Spinal cord (tissue), 10 donors: ENCODE data around the gene USP17L15. TPM values are rescaled to one million over a fixed set of nuclear protein-coding genes. Genes with fewer than 3 reads are reported as not detected.
A peak's percentile ranks its signal among the peaks of the same experiment; 100 is the strongest.
"Not testable (repeated sequence)": the region's sequence is repeated elsewhere in the genome, so short reads cannot be mapped to it uniquely, and the experiment has no call there.

Experiments
- DNase-seq, 6 donors: peaks; one replicate each; pipeline versions ENCODE4 v3.0.0 to v3.0.0-alpha.2; 2013 to 2015; ENCODE audit warnings: low spot score in 6 of 6, low read depth in 4 of 6
- H3K27ac ChIP-seq: one replicate; pipeline ENCODE4 v1.5.1; 2013; ENCODE audit warnings: low read depth, low read length, control low read depth
- H3K27me3 ChIP-seq: one replicate; pipeline ENCODE4 v1.6.1; 2013; ENCODE audit warnings: low read length; ENCODE audit not compliant: control insufficient read depth, insufficient read depth
- H3K36me3 ChIP-seq: one replicate; pipeline ENCODE4 v1.6.1; 2013; ENCODE audit warnings: low read length; ENCODE audit not compliant: control insufficient read depth, insufficient read depth
- H3K4me1 ChIP-seq: one replicate; pipeline ENCODE4 v1.6.1; 2013; ENCODE audit warnings: low read length; ENCODE audit not compliant: control insufficient read depth, insufficient read depth
- H3K4me3 ChIP-seq: one replicate; pipeline ENCODE4 v1.5.1; 2013; ENCODE audit warnings: low read depth, low read length, control low read depth
- H3K9me3 ChIP-seq: one replicate; pipeline ENCODE4 v1.6.1; 2013; ENCODE audit warnings: low read length; ENCODE audit not compliant: control insufficient read depth, insufficient read depth
- WGBS: methylation state at CpG from one replicate; pipeline ENCODE4 v1.1.5; 2013; ENCODE audit warnings: missing lambda C conversion rate; ENCODE audit not compliant: insufficient coverage; 5-methylcytosine and 5-hydroxymethylcytosine counted together
- long read RNA-seq, 4 donors: transcript quantifications; one replicate each; lab custom pipeline, GENCODE V29; 2026
- polyA plus RNA-seq, 2 donors: library from polyadenylated mRNA; unstranded; fragments of 120-200 nt; gene quantifications; one replicate each; pipeline ENCODE4 v1.2.1, GENCODE V29; 2013; ENCODE audit not compliant: insufficient read length in 2 of 2
- total RNA-seq, 2 donors: library from RNA; depleted of rRNA in 1 of 2; stranded (reverse); fragments of 120-200 nt in 1 of 2; fragments of >200 nt in 1 of 2; gene quantifications; one replicate each; pipeline versions ENCODE4 v1.2.3 to v1.2.4, GENCODE V29; 2013 to 2014
- donor health status: healthy.

Gene USP17L15
- total RNA-seq (not detected), polyA plus RNA-seq (not detected)
- long read RNA-seq, donor 1 = 0 reads
- long read RNA-seq, donor 2 = 0 reads
- long read RNA-seq, donor 3 = 0 reads
- long read RNA-seq, donor 4 = 0 reads

- H3K27me3 ChIP-seq, DNase-seq, H3K4me3 ChIP-seq, H3K27ac ChIP-seq, H3K4me1 ChIP-seq, H3K36me3 ChIP-seq, H3K9me3 ChIP-seq: not testable (repeated sequence)
- no CpG with 5 or more reads among the region's 15 CpGs for WGBS
Observed at GRCh38 chr4:9234085-9234484, at the start of gene USP17L15. TSS of gene USP17L15 (plus strand) at chr4:9234385. CDS start at chr4:9234385, 0 bp downstream.

DNA sequence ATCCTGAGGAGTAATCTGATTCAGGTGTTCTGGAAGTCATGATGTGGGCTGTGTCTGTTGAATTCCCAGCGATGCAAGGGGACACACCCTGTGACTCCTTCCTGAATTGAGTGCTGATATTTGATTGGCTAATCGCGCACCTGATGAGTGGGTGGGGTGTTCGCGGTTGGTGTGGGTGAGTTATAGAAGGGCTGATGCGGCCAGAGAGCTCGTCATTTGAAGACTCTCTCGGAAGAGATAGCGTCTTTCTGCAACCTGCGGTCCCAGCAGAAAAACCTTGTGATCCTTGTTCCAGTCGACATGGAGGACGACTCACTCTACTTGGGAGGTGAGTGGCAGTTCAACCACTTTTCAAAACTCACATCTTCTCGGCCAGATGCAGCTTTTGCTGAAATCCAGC is 23.8 kb upstream of the USP17L15 start, which contains the start of gene USP17L10:
USP17L10 (plus strand) TSS at position 301 of the 400 bp plus-strand sequence; CDS start at position 301, 0 bp downstream.
- DNase-seq, H3K27ac ChIP-seq, H3K4me3 ChIP-seq, H3K36me3 ChIP-seq, H3K4me1 ChIP-seq, H3K27me3 ChIP-seq, H3K9me3 ChIP-seq: not testable (repeated sequence)
- WGBS = no CpG with 5 or more reads among the region's 13 CpGs

DNA sequence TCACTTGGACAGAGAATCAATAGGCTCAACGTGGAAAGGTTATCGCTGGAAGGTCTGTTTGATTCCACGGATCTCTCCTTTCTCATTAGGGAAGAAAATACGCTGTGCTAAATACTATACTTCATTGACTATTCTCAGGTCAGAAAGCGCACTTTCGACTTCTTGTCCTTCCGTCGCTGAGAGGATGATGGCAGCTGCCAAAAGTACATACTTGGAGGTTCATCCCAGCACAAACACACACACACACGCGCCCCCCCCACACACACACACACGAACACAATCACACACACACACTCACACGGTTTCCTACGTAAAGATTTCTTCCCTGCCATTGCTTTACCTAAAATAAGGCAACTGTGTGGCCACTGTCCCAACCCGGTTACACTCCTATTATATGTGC is 19.5 kb upstream of the USP17L15 start:
- not testable (repeated sequence) for H3K36me3 ChIP-seq
- WGBS = 98% methylated on average over 5 of the region's 14 CpGs

GRCh38 chr4:9215105-9215504 is 19.1 kb upstream of the USP17L15 start, which contains the start of gene USP17L11:
TSS of gene USP17L11 (plus strand) at chr4:9215405. CDS start at chr4:9215405, 0 bp downstream.
- no CpG with 5 or more reads among the region's 14 CpGs for WGBS
- not testable (repeated sequence) for DNase-seq, H3K36me3 ChIP-seq

More for the DNA sequence above, 19.5 kb upstream of the USP17L15 start:
- H3K4me3 ChIP-seq, H3K27ac ChIP-seq, H3K4me1 ChIP-seq, DNase-seq, H3K9me3 ChIP-seq, H3K27me3 ChIP-seq: not testable (repeated sequence)

GRCh38 chr4:9219852-9220251 is 14.3 kb upstream of the USP17L15 start, which contains the start of gene USP17L12:
TSS of gene USP17L12 (plus strand) at chr4:9220152. CDS start at chr4:9220152, 0 bp downstream.
- no CpG with 5 or more reads among the region's 13 CpGs for WGBS
- not testable (repeated sequence) for H3K4me1 ChIP-seq

More at GRCh38 chr4:9215105-9215504, 19.1 kb upstream of the USP17L15 start, which contains the start of gene USP17L11:
- H3K9me3 ChIP-seq, H3K4me1 ChIP-seq, H3K4me3 ChIP-seq, H3K27ac ChIP-seq, H3K27me3 ChIP-seq: not testable (repeated sequence)

GRCh38 chr4:9224596-9224995 is 9.6 kb upstream of the USP17L15 start, which contains the start of gene USP17L13:
TSS of gene USP17L13 (plus strand) at chr4:9224896. CDS start at chr4:9224896, 0 bp downstream.
- not testable (repeated sequence) for H3K4me3 ChIP-seq, H3K36me3 ChIP-seq, DNase-seq, H3K27me3 ChIP-seq, H3K4me1 ChIP-seq, H3K9me3 ChIP-seq, H3K27ac ChIP-seq
- no CpG with 5 or more reads among the region's 14 CpGs for WGBS

More at GRCh38 chr4:9219852-9220251, 14.3 kb upstream of the USP17L15 start, which contains the start of gene USP17L12:
- H3K36me3 ChIP-seq, H3K27ac ChIP-seq, H3K4me3 ChIP-seq, H3K9me3 ChIP-seq, H3K27me3 ChIP-seq, DNase-seq: not testable (repeated sequence)

- not testable (repeated sequence) for H3K4me1 ChIP-seq, H3K27me3 ChIP-seq, H3K9me3 ChIP-seq, H3K36me3 ChIP-seq, H3K4me3 ChIP-seq, H3K27ac ChIP-seq, DNase-seq
- WGBS = no CpG with 5 or more reads among the region's 8 CpGs
Observed at GRCh38 chr4:9230249-9230648, 3.9 kb upstream of the USP17L15 start.

GRCh38 chr4:9238461-9238860 is 4.3 kb downstream of the USP17L15 start:
- 50% methylated on average over 2 of the region's 12 CpGs for WGBS
- not testable (repeated sequence) for H3K36me3 ChIP-seq, H3K27ac ChIP-seq, H3K9me3 ChIP-seq, H3K4me3 ChIP-seq, H3K4me1 ChIP-seq, H3K27me3 ChIP-seq
- peak in 1 of 6 donors; percentile 0 for DNase-seq

GRCh38 chr4:9243579-9243978 is 9.4 kb downstream of the USP17L15 start, which contains the start of gene USP17L17:
TSS of gene USP17L17 (plus strand) at chr4:9243879. CDS start at chr4:9243879, 0 bp downstream.
- not testable (repeated sequence) for H3K27ac ChIP-seq, H3K9me3 ChIP-seq, DNase-seq, H3K4me3 ChIP-seq, H3K36me3 ChIP-seq, H3K4me1 ChIP-seq, H3K27me3 ChIP-seq
- WGBS = no CpG with 5 or more reads among the region's 14 CpGs
